Hepatocyte (in vitro differentiated cells): ENCODE results near the gene TBPL1. TPM values are rescaled to one million over a fixed set of nuclear protein-coding genes. Genes with fewer than 3 reads are reported as not detected.

Source experiments
- DNase-seq: peaks from one replicate; pipeline ENCODE4 v3.0.0-alpha.2; 2016; ENCODE audit warnings: low spot score
- H2AFZ ChIP-seq: fragments of 200-600 bp; sonication (generic); 2 replicates; pipeline ENCODE4 v1.6.0; 2016; ENCODE audit warnings: antibody characterized with exemption, mild to moderate bottlenecking
- H3K27ac ChIP-seq: fragments of 200-600 bp; sonication (generic); 2 replicates; pipeline ENCODE4 v1.5.1; 2016; ENCODE audit warnings: mild to moderate bottlenecking
- H3K27me3 ChIP-seq: fragments of 200-600 bp; sonication (generic); 2 replicates; pipeline ENCODE4 v1.6.1; 2016
- H3K36me3 ChIP-seq: fragments of 200-600 bp; sonication (generic); replicated peaks from 2 replicates; pipeline ENCODE4 v1.5.1; 2016; ENCODE audit warnings: low read depth; ENCODE audit not compliant: insufficient read depth
- H3K4me1 ChIP-seq: fragments of 200-600 bp; sonication (generic); 2 replicates; pipeline ENCODE4 v1.5.1; 2016; ENCODE audit warnings: mild to moderate bottlenecking, moderate library complexity; ENCODE audit not compliant: insufficient read depth
- H3K4me2 ChIP-seq: fragments of 200-600 bp; sonication (generic); 2 replicates; pipeline ENCODE4 v1.6.0; 2016
- H3K4me3 ChIP-seq: fragments of 200-600 bp; sonication (generic); 2 replicates; pipeline ENCODE4 v1.5.1; 2016; ENCODE audit warnings: mild to moderate bottlenecking
- H3K79me2 ChIP-seq: fragments of 200-600 bp; sonication (generic); 2 replicates; pipeline ENCODE4 v1.6.0; 2017; ENCODE audit warnings: mild to moderate bottlenecking
- H3K9me2 ChIP-seq: fragments of 200-600 bp; sonication (generic); replicated peaks from 2 replicates; pipeline ENCODE4 v1.6.0; 2017; ENCODE audit warnings: mild to moderate bottlenecking; ENCODE audit not compliant: insufficient read depth
- H3K9me3 ChIP-seq: fragments of 200-600 bp; sonication (generic); 2 replicates; pipeline ENCODE4 v1.5.1; 2016; ENCODE audit warnings: low read depth, mild to moderate bottlenecking
- H4K20me1 ChIP-seq: fragments of 200-600 bp; sonication (generic); 2 replicates; pipeline ENCODE4 v1.6.0; 2016; ENCODE audit warnings: mild to moderate bottlenecking; ENCODE audit not compliant: insufficient read depth, poor library complexity, severe bottlenecking
- EZH2 ChIP-seq: fragments of 200-600 bp; sonication (generic); IDR thresholded peaks from 2 replicates; pipeline ENCODE4 v1.6.1; 2016; ENCODE audit warnings: antibody characterized with exemption, mild to moderate bottlenecking, borderline replicate concordance
- EZH2phosphoT487 ChIP-seq: fragments of 200-600 bp; sonication (generic); IDR thresholded peaks from one replicate; pipeline ENCODE4 v1.6.1; 2018; ENCODE audit warnings: antibody characterized with exemption, mild to moderate bottlenecking, low read depth, moderate library complexity; ENCODE audit not compliant: unreplicated experiment, severe bottlenecking
- WGBS: methylation state at CpG from one replicate; pipeline ENCODE4 v1.1.6; 2016; ENCODE audit warnings: low lambda C conversion rate; ENCODE audit errors: missing lambda C conversion rate; 5-methylcytosine and 5-hydroxymethylcytosine counted together
- polyA plus RNA-seq: library from polyadenylated mRNA; unstranded; fragments of >200 nt; fragmentation: Nextera tagmentation; extraction: Ambion mirVana; gene quantifications from 2 replicates; pipeline ENCODE4 v1.2.1, GENCODE V29; 2016
- total RNA-seq: library from RNA; depleted of rRNA; stranded (reverse); fragments of >200 nt; gene quantifications from 2 replicates; pipeline ENCODE4 v1.2.3, GENCODE V29; 2014
- TF ChIP-seq, protein P1 (sequence below): fragments of 200-600 bp; sonication (generic); IDR thresholded peaks from 2 replicates; pipeline ENCODE4 v1.5.1; 2016; ENCODE audit warnings: antibody characterized with exemption, mild to moderate bottlenecking; ENCODE audit not compliant: poor library complexity

The TBPL1 gene
- total and polyA plus RNA-seq, 2 experiments from 2014 or later: 26.2 to 36.8 TPM

DNA sequence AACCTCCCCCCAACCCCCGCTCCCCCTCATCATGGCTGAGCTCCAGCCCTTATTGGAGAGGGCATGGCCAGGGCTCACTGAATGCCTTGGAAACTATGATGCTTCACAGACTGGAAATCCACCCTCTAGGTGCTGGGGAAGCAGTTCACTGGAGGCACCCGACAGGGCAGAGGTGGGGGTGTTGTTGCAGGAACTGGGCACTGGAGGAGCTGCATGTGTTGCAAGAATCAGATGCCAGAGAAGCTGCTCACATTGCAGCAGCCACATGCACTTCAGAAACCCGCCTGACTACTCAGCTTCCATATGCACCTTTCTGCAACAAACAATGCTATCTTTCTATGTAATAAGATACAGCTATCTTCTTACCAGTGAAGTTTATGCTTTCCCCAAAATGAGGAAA lies 7.9 kb upstream of the TBPL1 start:
- no peak overlapping the region for H3K27ac ChIP-seq
- H3K79me2 ChIP-seq: no peaks in the 10 kb centered on the region
- TF ChIP-seq EZH2phosphoT487: no peak
- TF ChIP-seq, protein P1, sequence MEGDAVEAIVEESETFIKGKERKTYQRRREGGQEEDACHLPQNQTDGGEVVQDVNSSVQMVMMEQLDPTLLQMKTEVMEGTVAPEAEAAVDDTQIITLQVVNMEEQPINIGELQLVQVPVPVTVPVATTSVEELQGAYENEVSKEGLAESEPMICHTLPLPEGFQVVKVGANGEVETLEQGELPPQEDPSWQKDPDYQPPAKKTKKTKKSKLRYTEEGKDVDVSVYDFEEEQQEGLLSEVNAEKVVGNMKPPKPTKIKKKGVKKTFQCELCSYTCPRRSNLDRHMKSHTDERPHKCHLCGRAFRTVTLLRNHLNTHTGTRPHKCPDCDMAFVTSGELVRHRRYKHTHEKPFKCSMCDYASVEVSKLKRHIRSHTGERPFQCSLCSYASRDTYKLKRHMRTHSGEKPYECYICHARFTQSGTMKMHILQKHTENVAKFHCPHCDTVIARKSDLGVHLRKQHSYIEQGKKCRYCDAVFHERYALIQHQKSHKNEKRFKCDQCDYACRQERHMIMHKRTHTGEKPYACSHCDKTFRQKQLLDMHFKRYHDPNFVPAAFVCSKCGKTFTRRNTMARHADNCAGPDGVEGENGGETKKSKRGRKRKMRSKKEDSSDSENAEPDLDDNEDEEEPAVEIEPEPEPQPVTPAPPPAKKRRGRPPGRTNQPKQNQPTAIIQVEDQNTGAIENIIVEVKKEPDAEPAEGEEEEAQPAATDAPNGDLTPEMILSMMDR: no peak
- no peak for TF ChIP-seq EZH2
- no peaks in the 10 kb centered on the region for H3K36me3 ChIP-seq
- 74% methylated on average over 3 of the region's 3 CpGs for WGBS
- H3K4me3 ChIP-seq: no peak overlapping the region
- no peaks in the 10 kb centered on the region for H3K9me3 ChIP-seq
- no peaks in the 10 kb centered on the region for H3K4me1 ChIP-seq
- H3K4me2 ChIP-seq: no peak overlapping the region
- no peak for DNase-seq
- H4K20me1 ChIP-seq: no peaks in the 10 kb centered on the region
- H2AFZ ChIP-seq: no peak overlapping the region
- H3K9me2 ChIP-seq: no peaks in the 10 kb centered on the region
- peaks cover 12% of the 10 kb centered on the region for H3K27me3 ChIP-seq

DNA sequence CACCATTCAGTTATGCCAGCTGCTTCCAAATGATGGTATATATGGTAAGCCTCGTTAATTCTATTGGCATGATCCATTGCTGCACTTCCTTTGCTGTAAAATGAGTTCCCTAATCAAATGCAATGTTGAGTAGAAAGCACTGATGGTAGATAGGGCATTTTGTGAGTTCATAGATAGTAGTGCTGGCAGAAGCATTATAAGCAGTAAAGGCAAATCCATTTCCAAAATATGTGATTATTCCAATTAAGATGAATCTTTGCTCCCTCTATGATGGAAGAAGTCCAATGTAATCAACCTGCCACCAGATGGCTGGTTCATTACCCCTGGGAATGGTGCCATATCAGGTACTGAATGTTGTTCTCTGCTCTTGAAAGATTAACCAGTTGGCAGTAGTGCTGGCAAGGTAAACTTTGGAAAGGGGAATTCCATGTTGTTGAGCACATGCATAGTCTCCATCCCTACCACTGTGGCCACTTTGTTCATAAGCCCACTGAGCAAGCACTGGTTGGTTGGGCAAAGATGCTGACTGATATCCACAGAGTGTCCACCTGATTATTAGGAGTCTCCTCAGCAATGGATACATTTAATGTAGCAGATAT lies 5.6 kb upstream of the TBPL1 start:
- Histone ChIP-seq H3K27ac (no peak overlapping the region), H3K9me2 (no peaks in the 10 kb centered on the region), H4K20me1 (no peaks in the 10 kb centered on the region), H3K9me3 (no peaks in the 10 kb centered on the region), H3K79me2 (no peaks in the 10 kb centered on the region), H2AFZ (no peak overlapping the region), H3K36me3 (no peaks in the 10 kb centered on the region), H3K4me2 (no peak overlapping the region), H3K4me1 (no peaks in the 10 kb centered on the region), H3K4me3 (no peak overlapping the region), H3K27me3 (peaks cover 9% of the 10 kb centered on the region)
- no peak for DNase-seq
- WGBS: 80% methylated on average over 1 of the region's 1 CpG
- TF ChIP-seq EZH2phosphoT487 (no peak), EZH2 (no peak)
- TF ChIP-seq, protein P1: no peak

DNA sequence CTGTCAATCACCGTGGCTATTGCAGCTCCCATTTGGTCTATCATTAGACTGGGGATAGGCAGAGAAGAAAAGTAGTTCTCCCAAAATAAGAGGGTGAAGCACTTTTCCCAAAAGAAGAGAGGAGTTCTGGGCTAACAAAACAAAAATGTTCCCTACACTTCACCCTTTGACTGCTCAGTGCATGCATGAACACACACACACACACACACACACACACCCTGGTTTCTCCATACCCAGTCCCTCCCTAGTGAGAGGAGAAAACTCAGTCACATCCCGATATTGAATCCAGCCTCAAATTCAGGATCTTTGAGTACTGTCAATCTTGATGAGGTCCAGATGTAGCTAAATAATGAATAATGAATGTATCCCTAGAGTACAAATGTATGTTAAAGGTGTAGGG lies 4.6 kb upstream of the TBPL1 start:
- no peak overlapping the region for H2AFZ ChIP-seq
- H3K9me2 ChIP-seq: no peaks in the 10 kb centered on the region
- WGBS: 76% methylated on average over 1 of the region's 2 CpGs
- no peaks in the 10 kb centered on the region for H3K4me1 ChIP-seq
- no peak overlapping the region for H3K4me2 ChIP-seq
- H3K79me2 ChIP-seq: peaks cover 3% of the 10 kb centered on the region
- H3K4me3 ChIP-seq: no peak overlapping the region
- H3K36me3 ChIP-seq: no peaks in the 10 kb centered on the region
- no peak overlapping the region for H3K27ac ChIP-seq
- H3K9me3 ChIP-seq: no peaks in the 10 kb centered on the region
- H4K20me1 ChIP-seq: no peaks in the 10 kb centered on the region
- TF ChIP-seq, protein P1: no peak
- TF ChIP-seq EZH2 (no peak), EZH2phosphoT487 (no peak)
- H3K27me3 ChIP-seq: peaks cover 9% of the 10 kb centered on the region
- DNase-seq: no peak

- Histone ChIP-seq H3K9me2 (no peaks in the 10 kb centered on the region), H3K27me3 (peaks cover 9% of the 10 kb centered on the region), H3K36me3 (no peaks in the 10 kb centered on the region), H4K20me1 (peaks cover 10% of the 10 kb centered on the region), H3K9me3 (no peaks in the 10 kb centered on the region), H2AFZ (peak overlapping the region; percentile 86), H3K27ac (peak overlapping the region; percentile 88), H3K4me3 (peak overlapping the region; percentile 69), H3K4me2 (peak overlapping the region; percentile 73), H3K79me2 (peaks cover 31% of the 10 kb centered on the region), H3K4me1 (no peaks in the 10 kb centered on the region)
- 90% methylated on average over 4 of the region's 4 CpGs for WGBS
- no peak for DNase-seq
- TF ChIP-seq EZH2phosphoT487 (no peak), EZH2 (no peak)
- TF ChIP-seq, protein P1: no peak
Observed at GRCh38 chr6:133951227-133951626, 1.8 kb upstream of the TBPL1 start.
